A673 (cell line): ENCODE results near the gene SGMS2.

Source experiments
- CTCF ChIP-seq: fragments of 300-800, 200-600 bp; sonication (generic); conservative IDR thresholded peaks from 2 replicates; pipeline ENCODE4 v1.5.1; 2017; ENCODE audit warnings: low read depth, mild to moderate bottlenecking, antibody characterized with exemption, low read length, moderate library complexity, mixed read lengths
- EZH2 ChIP-seq: fragments of 200-600 bp; sonication (generic); IDR thresholded peaks from 2 replicates; pipeline ENCODE4 v1.6.1; 2017; ENCODE audit warnings: borderline replicate concordance, low read depth, mild to moderate bottlenecking, mixed read lengths, antibody characterized with exemption, low read length; ENCODE audit not compliant: poor library complexity, severe bottlenecking

DNA sequence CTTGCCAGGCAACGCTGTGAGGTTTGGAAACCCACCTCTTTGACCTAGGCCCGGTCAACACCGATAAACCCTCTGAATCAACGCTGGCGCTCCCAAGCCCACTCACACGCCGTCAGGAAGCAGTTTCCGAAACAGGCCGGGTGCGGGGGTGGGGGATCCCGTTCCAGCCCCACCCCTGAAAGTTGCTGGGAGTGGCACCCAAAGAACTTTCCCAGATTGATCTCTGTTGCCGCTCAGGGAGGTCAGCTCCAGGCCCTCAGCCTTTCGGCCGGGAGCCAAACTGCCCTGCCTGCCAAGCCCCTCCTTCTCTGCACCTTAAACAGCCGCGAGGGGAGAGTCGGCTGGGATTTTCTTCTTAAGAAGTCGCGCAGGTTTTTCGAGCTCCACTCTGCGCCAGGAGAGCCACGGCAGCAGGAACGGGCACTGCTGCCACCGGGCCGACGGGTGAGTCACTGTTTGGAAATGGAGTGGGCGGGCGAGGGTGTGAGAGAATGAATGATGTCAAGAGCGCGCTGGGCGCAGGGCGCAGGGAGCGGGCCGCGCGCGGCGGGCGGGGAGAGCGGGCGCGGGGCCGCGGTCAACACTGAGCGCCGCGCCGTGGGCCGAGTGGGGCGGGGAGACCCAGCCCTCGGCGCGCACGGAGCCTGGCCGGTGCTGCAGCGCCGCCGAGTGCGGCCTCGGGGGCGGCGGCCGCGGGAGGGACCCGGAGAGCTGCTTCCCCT, at the start of gene SGMS2:
- no peak for TF ChIP-seq CTCF
- TF ChIP-seq EZH2 = no peak
